Activated T-cell treated with anti-CD3 and anti-CD28 coated beads, Interleukin-2, amount 50 U/mL, for 4 hours (primary cell): Measurements from ENCODE around the gene STXBP6. TPM values are rescaled to one million over a fixed set of nuclear protein-coding genes. Genes with fewer than 3 reads are reported as not detected.
"Not testable (repeated sequence)": the region's sequence is repeated elsewhere in the genome, so short reads cannot be mapped to it uniquely, and the experiment has no call there.

ENCODE experiments used
- ATAC-seq, 2 donors: fragments of 200-7000 bp; cut with Tn5 transposase; one replicate each; pipeline ENCODE4 v1.10.0; 2021
- DNase-seq: peaks from one replicate; pipeline ENCODE4 v3.0.0-alpha.2; 2020
- H3K27me3 Mint-ChIP-seq: one replicate; pipeline ENCODE4 v1.8.0; 2021; ENCODE audit warnings: low read depth, mixed read lengths
- H3K36me3 Mint-ChIP-seq: one replicate; pipeline ENCODE4 v1.8.0; 2022; ENCODE audit warnings: mixed read lengths; ENCODE audit not compliant: insufficient read depth
- H3K4me1 Mint-ChIP-seq: one replicate; pipeline ENCODE4 v1.8.0; 2021; ENCODE audit warnings: low read depth, mixed read lengths
- H3K4me3 Mint-ChIP-seq: one replicate; pipeline ENCODE4 v1.8.0; 2021; ENCODE audit warnings: mild to moderate bottlenecking, moderate library complexity, mixed read lengths
- H3K9me3 Mint-ChIP-seq: one replicate; pipeline ENCODE4 v1.8.0; 2021; ENCODE audit warnings: mixed read lengths
- total RNA-seq, 3 donors: library from RNA; stranded (reverse); gene quantifications; one replicate each; pipeline ENCODE4 v1.2.1, GENCODE V29; 2021

The STXBP6 gene
- total RNA-seq, 3 donors from 2014 or later, result 0.18 TPM; not detected in 2

DNA sequence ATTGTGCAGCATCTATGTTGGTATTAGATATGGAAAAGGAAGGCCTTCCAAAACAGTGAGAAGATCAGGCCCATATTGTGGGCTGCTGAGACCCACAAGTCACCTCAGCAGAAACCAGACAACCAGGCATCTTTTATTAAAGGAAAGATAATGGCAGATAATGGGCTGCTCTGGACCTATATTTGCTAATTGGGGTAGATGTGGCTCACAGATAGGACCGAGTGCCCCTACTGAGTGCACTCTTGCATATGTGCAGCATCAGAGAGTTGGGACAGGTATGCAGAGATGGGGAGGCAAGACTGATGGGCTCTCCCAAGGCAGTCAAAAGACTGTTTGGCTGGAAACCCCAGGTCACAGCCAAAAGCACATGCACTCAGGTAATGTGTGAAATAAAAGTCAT lies 266.2 kb downstream of the STXBP6 start:
- DNase-seq, result no peak
- Mint-ChIP-seq H3K4me1 (no peaks in the 10 kb centered on the region), H3K9me3 (no peaks in the 10 kb centered on the region), H3K27me3 (peaks cover 5% of the 10 kb centered on the region), H3K36me3 (no peaks in the 10 kb centered on the region), H3K4me3 (no peak overlapping the region)
- no peak for ATAC-seq

DNA sequence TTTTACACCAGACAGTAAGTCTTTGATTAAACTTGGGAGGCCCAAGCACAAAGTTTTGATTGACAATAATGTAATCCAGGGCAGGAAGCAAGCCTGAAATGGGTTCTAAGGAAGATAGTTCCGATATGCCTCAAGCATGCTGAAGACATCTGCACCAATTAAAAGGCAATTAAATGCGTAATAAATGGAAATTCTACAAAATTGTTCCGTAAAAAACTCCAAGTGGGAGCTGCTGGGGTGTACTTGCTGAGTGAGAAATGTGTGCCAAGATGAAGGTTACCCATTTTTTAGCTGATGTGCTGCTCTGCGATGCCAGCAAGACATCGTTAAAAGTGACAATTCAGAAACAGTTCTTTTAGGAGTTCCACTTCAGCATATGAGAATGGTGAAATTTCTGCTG lies 269.7 kb downstream of the STXBP6 start:
- no peaks in the 10 kb centered on the region for H3K36me3 Mint-ChIP-seq
- H3K4me3 Mint-ChIP-seq, result no peak overlapping the region
- no peaks in the 10 kb centered on the region for H3K9me3 Mint-ChIP-seq
- no peak for DNase-seq
- no peak for ATAC-seq
- H3K27me3 Mint-ChIP-seq, result peaks cover 8% of the 10 kb centered on the region
- H3K4me1 Mint-ChIP-seq, result no peaks in the 10 kb centered on the region

DNA sequence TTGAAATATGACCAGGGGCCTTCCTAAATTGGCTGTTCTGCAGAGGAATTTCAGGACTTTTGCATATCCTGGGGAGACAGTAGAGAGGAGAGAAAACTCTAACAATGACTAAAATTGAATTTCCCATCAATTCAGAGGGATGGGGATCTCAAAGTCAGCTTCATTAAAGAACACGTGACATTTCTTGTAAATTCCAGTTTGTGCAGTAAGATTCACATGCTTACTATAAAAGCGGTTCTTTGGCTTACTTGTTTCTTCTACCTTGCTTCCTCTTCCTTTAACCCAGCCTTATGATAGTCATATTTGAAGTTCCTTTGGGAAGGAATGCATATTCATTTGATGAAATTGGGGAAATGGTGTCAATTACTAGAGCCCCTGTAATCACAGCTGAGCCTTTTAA lies 272.3 kb downstream of the STXBP6 start:
- ATAC-seq (no peak), DNase-seq (no peak)
- no peaks in the 10 kb centered on the region for H3K4me1 Mint-ChIP-seq
- H3K27me3 Mint-ChIP-seq, result peaks cover 8% of the 10 kb centered on the region
- no peaks in the 10 kb centered on the region for H3K9me3 Mint-ChIP-seq
- no peaks in the 10 kb centered on the region for H3K36me3 Mint-ChIP-seq
- H3K4me3 Mint-ChIP-seq, result no peak overlapping the region

DNA sequence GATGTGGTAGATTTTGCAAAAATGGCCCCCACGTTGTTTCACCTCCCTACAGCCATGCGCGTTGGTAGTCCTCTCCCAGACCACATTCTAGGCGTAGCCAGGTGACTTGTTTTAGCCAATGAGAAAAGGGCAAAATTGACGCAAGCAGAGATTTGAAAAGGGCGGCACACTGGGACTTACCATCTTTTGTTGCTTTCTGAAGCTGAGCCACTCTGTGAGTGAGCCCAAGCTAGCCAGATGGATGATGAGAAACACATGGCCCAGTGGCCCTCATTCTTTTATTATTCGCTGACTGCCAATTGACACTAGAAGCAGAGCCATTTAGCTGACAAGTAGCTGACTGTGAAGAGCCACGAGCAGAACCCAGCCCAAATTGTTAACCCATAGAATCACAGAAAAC lies 274.0 kb downstream of the STXBP6 start:
- H3K27me3 Mint-ChIP-seq, result peaks cover 20% of the 10 kb centered on the region
- H3K4me3 Mint-ChIP-seq, result no peak overlapping the region
- no peak for DNase-seq
- ATAC-seq, result no peak
- H3K9me3 Mint-ChIP-seq, result no peaks in the 10 kb centered on the region
- H3K4me1 Mint-ChIP-seq, result no peaks in the 10 kb centered on the region
- H3K36me3 Mint-ChIP-seq, result no peaks in the 10 kb centered on the region

DNA sequence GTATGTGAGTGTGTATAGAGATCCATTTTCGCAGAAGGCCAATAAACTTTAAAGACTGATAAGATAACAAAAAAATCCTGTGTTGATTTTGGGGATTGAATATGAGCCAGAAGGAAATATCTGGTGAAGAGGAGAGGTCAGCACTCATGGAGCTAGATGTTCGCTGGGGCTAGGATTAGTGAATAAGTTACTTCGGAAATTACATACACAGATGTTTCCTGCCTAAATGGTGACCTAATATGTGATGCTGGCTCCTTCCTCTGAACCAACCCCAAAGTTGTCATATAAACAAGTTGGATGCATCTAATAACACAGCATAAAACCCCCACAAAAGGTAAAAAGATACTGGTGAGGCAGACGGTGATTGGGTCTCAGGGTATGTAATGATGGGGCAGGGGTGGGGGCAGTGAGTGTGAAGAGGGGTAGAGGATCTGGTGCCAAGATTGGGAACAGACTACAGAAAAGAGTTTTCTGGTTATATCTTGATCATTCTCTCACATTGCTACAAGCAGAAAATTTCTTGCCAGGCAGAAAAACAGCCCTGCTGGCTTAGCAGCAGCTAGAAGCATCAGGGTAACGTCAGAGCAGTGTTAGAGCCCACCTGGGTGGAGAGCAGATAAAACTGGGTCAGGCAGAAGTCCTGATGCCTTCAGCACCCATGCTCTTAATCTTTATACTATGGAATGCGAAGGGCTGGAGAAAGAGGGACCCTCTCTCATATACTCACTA lies 275.6 kb downstream of the STXBP6 start:
- ATAC-seq, result no peak
- Mint-ChIP-seq H3K4me3 (no peak overlapping the region), H3K27me3 (peaks cover 34% of the 10 kb centered on the region), H3K36me3 (no peaks in the 10 kb centered on the region), H3K9me3 (no peaks in the 10 kb centered on the region), H3K4me1 (no peaks in the 10 kb centered on the region)
- DNase-seq, result no peak

DNA sequence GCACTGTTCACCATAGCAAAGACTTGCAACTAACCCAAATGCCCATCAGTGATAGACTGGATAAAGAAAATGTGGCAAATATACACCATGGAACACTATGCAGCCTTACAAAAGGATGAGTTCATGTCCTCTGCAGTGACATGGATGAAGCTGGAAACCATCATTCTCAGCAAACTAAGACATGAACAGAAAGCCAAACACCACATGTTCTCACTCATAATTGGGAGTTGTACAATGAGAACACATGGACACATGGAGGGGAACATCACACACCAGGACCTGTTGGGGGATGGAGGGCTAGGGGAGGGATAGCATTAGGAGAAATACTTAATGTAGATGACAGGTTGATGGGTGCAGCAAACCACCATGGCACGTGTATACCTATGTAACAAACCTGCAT lies 276.4 kb downstream of the STXBP6 start:
- not testable (repeated sequence) for DNase-seq, H3K4me3 Mint-ChIP-seq, H3K36me3 Mint-ChIP-seq, H3K4me1 Mint-ChIP-seq, ATAC-seq, H3K9me3 Mint-ChIP-seq
- H3K27me3 Mint-ChIP-seq, result peaks cover 40% of the 10 kb centered on the region

DNA sequence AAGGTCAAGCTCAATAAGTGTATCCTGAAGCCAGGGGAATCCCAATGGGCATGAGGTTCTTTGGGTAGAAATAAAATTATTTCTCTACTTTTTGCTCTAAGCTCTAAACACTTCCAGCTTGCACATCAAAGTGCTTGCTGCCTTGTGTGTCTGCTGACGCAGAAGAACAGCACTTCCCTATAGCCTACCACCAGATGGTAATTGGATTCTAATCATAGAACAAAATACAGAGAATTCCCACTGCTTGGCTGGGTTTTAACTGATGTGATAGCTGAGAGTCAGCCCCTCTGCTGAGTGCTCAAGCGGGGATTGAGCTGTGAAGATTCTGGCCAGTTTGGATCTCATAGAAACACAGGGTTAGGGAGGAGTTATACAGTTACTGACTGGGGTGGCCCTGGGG lies 283.5 kb downstream of the STXBP6 start:
- no peaks in the 10 kb centered on the region for H3K36me3 Mint-ChIP-seq
- no peaks in the 10 kb centered on the region for H3K4me1 Mint-ChIP-seq
- no peak for ATAC-seq
- no peak for DNase-seq
- H3K9me3 Mint-ChIP-seq, result no peaks in the 10 kb centered on the region
- peaks cover 53% of the 10 kb centered on the region for H3K27me3 Mint-ChIP-seq
- H3K4me3 Mint-ChIP-seq, result no peak overlapping the region

DNA sequence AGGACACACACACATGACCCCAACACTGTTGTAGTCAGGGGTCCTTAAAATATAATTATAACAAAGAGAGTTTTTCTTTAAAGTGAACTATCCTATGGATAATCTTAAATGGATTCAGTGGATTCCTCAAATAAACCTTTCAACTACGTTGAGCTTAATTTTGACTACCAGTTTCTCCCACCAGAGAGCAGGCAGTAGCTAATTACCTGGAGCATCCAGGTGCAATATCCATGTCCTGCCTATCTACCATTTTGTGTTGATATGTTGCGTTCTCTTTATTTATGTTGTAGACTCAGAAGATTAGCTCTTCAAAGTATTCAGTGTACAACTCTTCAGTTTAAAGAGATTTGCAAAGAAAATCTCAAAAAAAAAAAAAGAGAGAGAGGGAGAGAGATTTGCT lies 288.8 kb downstream of the STXBP6 start:
- H3K27me3 Mint-ChIP-seq, result peaks cover 29% of the 10 kb centered on the region
- ATAC-seq (no peak), DNase-seq (no peak)
- H3K36me3 Mint-ChIP-seq, result no peaks in the 10 kb centered on the region
- no peak overlapping the region for H3K4me3 Mint-ChIP-seq
- H3K9me3 Mint-ChIP-seq, result peaks cover 2% of the 10 kb centered on the region
- no peaks in the 10 kb centered on the region for H3K4me1 Mint-ChIP-seq
